B cell (primary cell): Measurements from ENCODE around the gene DCTPP1. TPM values are rescaled to one million over a fixed set of nuclear protein-coding genes. Genes with fewer than 3 reads are reported as not detected.

ENCODE experiments used
- ATAC-seq: fragments of 200-7000 bp; cut with Tn5 transposase; one replicate; pipeline ENCODE4 v1.10.0; 2021; ENCODE audit warnings: low read depth, mild to moderate bottlenecking, moderate number of reproducible peaks, moderate library complexity
- CTCF ChIA-PET: fragments of 350-600 bp; sonication (Branson Sonifier 250); formaldehyde crosslinking; loops from one replicate; lab custom pipeline; 2021; ENCODE audit warnings: antibody characterized with exemption, inconsistent platforms; lab: Charles Lee
- POLR2A ChIA-PET: fragments of 350-600 bp; sonication (Branson Sonifier 250); formaldehyde crosslinking; loops from one replicate; lab custom pipeline; 2021; ENCODE audit warnings: antibody characterized with exemption; lab: Charles Lee
- DNase-seq: peaks from one replicate; pipeline ENCODE4 v3.0.0; 2013
- H2AFZ ChIP-seq: 2 replicates; pipeline ENCODE4 v1.6.1; 2012; ENCODE audit warnings: mild to moderate bottlenecking, low read depth, low read length; ENCODE audit not compliant: insufficient read depth, poor library complexity, severe bottlenecking
- H3K27ac ChIP-seq, 2 donors: 1 replicate in 1 of 2; 2 replicates in 1 of 2; pipeline ENCODE4 v1.5.1; 2012 to 2013; ENCODE audit warnings: low read length in 2 of 2, mild to moderate bottlenecking in 2 of 2, moderate library complexity in 1 of 2
- H3K27me3 ChIP-seq, 4 experiments: fragments of 200-600 bp in 1 of 4; sonication (generic) in 1 of 4; replicated peaks in 1 of 4; 1 replicate in 2 of 4; 2 replicates in 2 of 4; pipeline versions ENCODE4 v1.6.1 to v1.7.0; 2013 to 2016; ENCODE audit warnings: low read length in 3 of 4, mild to moderate bottlenecking in 2 of 4, mixed read lengths in 1 of 4, moderate library complexity in 1 of 4; ENCODE audit not compliant: insufficient read depth in 4 of 4, control insufficient read depth in 3 of 4; ENCODE audit errors: control extremely low read depth in 1 of 4
- H3K36me3 ChIP-seq, 2 experiments: replicated peaks in 1 of 2; 1 replicate in 1 of 2; 2 replicates in 1 of 2; pipeline versions ENCODE4 v1.6.1 to v1.7.1; 2013; ENCODE audit warnings: low read length in 1 of 2; ENCODE audit not compliant: insufficient read depth in 2 of 2, control insufficient read depth in 1 of 2; ENCODE audit errors: control extremely low read depth in 1 of 2, extremely low read depth in 1 of 2
- H3K4me1 ChIP-seq, 2 donors: fragments of 200-600 bp in 1 of 2; sonication (generic) in 1 of 2; 1 replicate in 1 of 2; 2 replicates in 1 of 2; pipeline versions ENCODE4 v1.5.1 to v1.6.1; 2013 to 2017; ENCODE audit warnings: low read length in 2 of 2; ENCODE audit not compliant: control insufficient read depth in 2 of 2, insufficient read depth in 2 of 2
- H3K4me2 ChIP-seq: replicated peaks from 2 replicates; pipeline ENCODE3; 2012; ENCODE audit warnings: mild to moderate bottlenecking, low read depth, low read length; ENCODE audit not compliant: poor library complexity, severe bottlenecking
- H3K4me3 ChIP-seq, 5 experiments: fragments of 200-600 bp in 1 of 5; sonication (generic) in 1 of 5; 1 replicate in 3 of 5; 2 replicates in 2 of 5; pipeline versions ENCODE4 v1.5.1 to v1.7.0; 2011 to 2016; ENCODE audit warnings: low read length in 4 of 5, mild to moderate bottlenecking in 4 of 5, low read depth in 2 of 5, control low read depth in 1 of 5, moderate library complexity in 1 of 5; ENCODE audit not compliant: insufficient read depth in 1 of 5; ENCODE audit errors: control extremely low read depth in 1 of 5, extremely low read depth in 1 of 5
- H3K79me2 ChIP-seq: fragments of 200-600 bp; sonication (generic); one replicate; pipeline ENCODE4 v1.6.0; 2016; ENCODE audit warnings: low read length; ENCODE audit not compliant: control insufficient read depth, insufficient read depth
- H3K9ac ChIP-seq: fragments of 200-600 bp; sonication (generic); 2 replicates; pipeline ENCODE4 v1.6.1; 2017; ENCODE audit warnings: mild to moderate bottlenecking, low read length, moderate library complexity
- H3K9me3 ChIP-seq, 3 donors: one replicate each; pipeline versions ENCODE4 v1.6.1 to v1.7.1; 2013; ENCODE audit warnings: low read length in 2 of 3; ENCODE audit not compliant: control insufficient read depth in 2 of 3, insufficient read depth in 1 of 3; ENCODE audit errors: control extremely low read depth in 1 of 3
- H4K20me1 ChIP-seq: 2 replicates; pipeline ENCODE4 v1.6.0; 2012; ENCODE audit warnings: mild to moderate bottlenecking, low read length; ENCODE audit not compliant: insufficient read depth, control insufficient read depth, poor library complexity, severe bottlenecking
- H3K27ac Mint-ChIP-seq: one replicate; pipeline ENCODE4 v1.8.0; 2021; ENCODE audit warnings: mixed read lengths
- H3K27me3 Mint-ChIP-seq: one replicate; pipeline ENCODE4 v1.8.0; 2021; ENCODE audit warnings: mixed read lengths
- H3K4me1 Mint-ChIP-seq: one replicate; pipeline ENCODE4 v1.8.0; 2021; ENCODE audit warnings: mixed read lengths
- H3K4me3 Mint-ChIP-seq: one replicate; pipeline ENCODE4 v1.8.0; 2021; ENCODE audit warnings: mixed read lengths
- H3K9me3 Mint-ChIP-seq: one replicate; pipeline ENCODE4 v1.8.0; 2022; ENCODE audit warnings: mixed read lengths; ENCODE audit not compliant: insufficient read depth
- EZH2 ChIP-seq: IDR thresholded peaks from 2 replicates; pipeline ENCODE4 v1.6.1; 2012; ENCODE audit warnings: borderline replicate concordance, low read depth, mild to moderate bottlenecking, moderate library complexity, low read length; ENCODE audit not compliant: insufficient read depth, poor library complexity, severe bottlenecking
- WGBS: methylation state at CpG from one replicate; pipeline ENCODE4 v1.1.5; 2013; ENCODE audit warnings: missing lambda C conversion rate; ENCODE audit not compliant: insufficient coverage; 5-methylcytosine and 5-hydroxymethylcytosine counted together
- intact Hi-C: fragments of 100-400 bp; cut with micrococcal nuclease; formaldehyde crosslinking; loops from one replicate; pipeline ENCODE4 v1.10.0; 2022
- polyA plus RNA-seq: library from polyadenylated mRNA; depleted of rRNA; stranded (reverse); fragments of >200 nt; gene quantifications from 2 replicates; pipeline ENCODE4 v1.2.3, GENCODE V29; 2012
- total RNA-seq, 2 donors: library from RNA; stranded (reverse); fragments of 120-200 nt in 1 of 2; gene quantifications; 1 replicate in 1 of 2; 2 replicates in 1 of 2; pipeline versions ENCODE4 v1.2.3 to v1.2.4, GENCODE V29; 2013 to 2022
- TF ChIP-seq, protein P1 (sequence below): fragments of 200-600 bp; IDR thresholded peaks from one replicate; pipeline ENCODE4 v1.8.0; 2022; ENCODE audit warnings: antibody characterized with exemption, mild to moderate bottlenecking

The DCTPP1 gene
- total and polyA plus RNA-seq, 2 donors (not counting 1 experiment from before 2014, with no cell fraction given): 25.0 to 30.3 TPM

DNA sequence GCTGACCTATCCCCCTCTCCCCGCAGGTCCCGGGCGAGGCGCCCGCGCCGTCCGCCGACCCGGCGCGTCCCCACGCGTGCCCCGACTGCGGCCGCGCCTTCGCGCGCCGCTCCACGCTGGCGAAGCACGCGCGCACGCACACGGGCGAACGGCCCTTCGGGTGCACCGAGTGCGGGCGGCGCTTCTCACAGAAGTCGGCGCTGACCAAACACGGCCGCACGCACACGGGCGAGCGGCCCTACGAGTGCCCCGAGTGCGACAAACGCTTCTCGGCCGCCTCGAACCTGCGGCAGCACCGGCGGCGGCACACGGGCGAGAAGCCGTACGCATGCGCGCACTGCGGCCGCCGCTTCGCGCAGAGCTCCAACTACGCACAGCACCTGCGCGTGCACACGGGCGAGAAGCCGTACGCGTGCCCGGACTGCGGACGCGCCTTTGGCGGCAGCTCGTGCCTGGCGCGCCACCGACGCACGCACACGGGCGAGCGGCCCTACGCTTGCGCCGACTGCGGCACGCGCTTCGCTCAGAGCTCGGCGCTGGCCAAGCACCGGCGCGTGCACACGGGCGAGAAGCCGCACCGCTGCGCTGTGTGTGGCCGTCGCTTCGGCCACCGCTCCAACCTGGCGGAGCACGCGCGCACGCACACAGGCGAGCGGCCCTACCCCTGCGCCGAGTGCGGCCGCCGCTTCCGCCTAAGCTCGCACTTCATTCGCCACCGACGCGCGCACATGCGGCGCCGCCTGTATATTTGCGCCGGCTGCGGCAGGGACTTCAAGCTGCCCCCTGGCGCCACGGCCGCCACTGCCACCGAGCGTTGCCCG is 12.1 kb downstream of the DCTPP1 start:
- Histone ChIP-seq H3K27ac (peak overlapping the region; percentile 47 to 73), H3K4me3 (peak overlapping the region; percentile 33 to 75 (median 66)), H3K9ac (peak overlapping the region; percentile 70), H3K4me2 (peak overlapping the region; percentile 82), H2AFZ (peak overlapping the region; percentile 84), H3K36me3 (peaks cover 2 to 13% of the 10 kb centered on the region in 2 experiments), H4K20me1 (no peaks in the 10 kb centered on the region), H3K79me2 (peaks cover 13% of the 10 kb centered on the region), H3K9me3 (no peaks in the 10 kb centered on the region), H3K4me1 (peaks cover 5 to 12% of the 10 kb centered on the region in 2 donors), H3K27me3 (no peaks in the 10 kb centered on the region)
- Mint-ChIP-seq H3K4me1 (peaks cover 7% of the 10 kb centered on the region), H3K27me3 (no peaks in the 10 kb centered on the region), H3K4me3 (peak overlapping the region; percentile 77), H3K27ac (peak overlapping the region; percentile 72), H3K9me3 (no peaks in the 10 kb centered on the region)
- DNase-seq: peak; percentile 95
- TF ChIP-seq, protein P1, sequence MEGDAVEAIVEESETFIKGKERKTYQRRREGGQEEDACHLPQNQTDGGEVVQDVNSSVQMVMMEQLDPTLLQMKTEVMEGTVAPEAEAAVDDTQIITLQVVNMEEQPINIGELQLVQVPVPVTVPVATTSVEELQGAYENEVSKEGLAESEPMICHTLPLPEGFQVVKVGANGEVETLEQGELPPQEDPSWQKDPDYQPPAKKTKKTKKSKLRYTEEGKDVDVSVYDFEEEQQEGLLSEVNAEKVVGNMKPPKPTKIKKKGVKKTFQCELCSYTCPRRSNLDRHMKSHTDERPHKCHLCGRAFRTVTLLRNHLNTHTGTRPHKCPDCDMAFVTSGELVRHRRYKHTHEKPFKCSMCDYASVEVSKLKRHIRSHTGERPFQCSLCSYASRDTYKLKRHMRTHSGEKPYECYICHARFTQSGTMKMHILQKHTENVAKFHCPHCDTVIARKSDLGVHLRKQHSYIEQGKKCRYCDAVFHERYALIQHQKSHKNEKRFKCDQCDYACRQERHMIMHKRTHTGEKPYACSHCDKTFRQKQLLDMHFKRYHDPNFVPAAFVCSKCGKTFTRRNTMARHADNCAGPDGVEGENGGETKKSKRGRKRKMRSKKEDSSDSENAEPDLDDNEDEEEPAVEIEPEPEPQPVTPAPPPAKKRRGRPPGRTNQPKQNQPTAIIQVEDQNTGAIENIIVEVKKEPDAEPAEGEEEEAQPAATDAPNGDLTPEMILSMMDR: peak; percentile 17
- TF ChIP-seq EZH2: no peak
- CTCF ChIA-PET: interaction anchor here (0.6 to 5.3 kb wide), 18 partner anchors 9 to 326 kb away, joined by 3 to 43 read pairs (median 4); partner anchors contain the start of genes DCTPP1, SEPTIN1, TBC1D10B and TBX6
- peak; percentile 87 for ATAC-seq
- 12% methylated on average over 140 of the region's 140 CpGs for WGBS
- POLR2A ChIA-PET: interaction anchor here (0.5 to 1.9 kb wide), 26 partner anchors 10 to 1478 kb away, joined by 3 to 18 read pairs (median 4); partner anchors contain the start of genes CD2BP2, CORO1A, DCTPP1 and PRR14
- intact Hi-C loops: loop anchor here (1.0 to 5.0 kb wide), 6 partner anchors 12 to 280 kb away; partner anchors contain the start of genes SEPHS2, SRCAP, TBC1D10B and ZNF48
